Effector memory CD8-positive, alpha-beta T cell (primary cell): Measurements from ENCODE around the gene DNAH9.

Source experiments
- ATAC-seq: fragments of 150-1000 bp; cut with Tn5 transposase; replicated peaks from 2 replicates; pipeline ENCODE4 v1.10.0; 2021; ENCODE audit warnings: mild to moderate bottlenecking, moderate library complexity
- DNase-seq, 3 experiments: peaks; one replicate each; pipeline ENCODE4 v3.0.0; 2021
- H3K27ac Mint-ChIP-seq, 2 donors: one replicate each; pipeline ENCODE4 v1.8.0; 2022; ENCODE audit warnings: mild to moderate bottlenecking in 2 of 2, mixed read lengths in 2 of 2, moderate library complexity in 2 of 2
- H3K27me3 Mint-ChIP-seq, 2 donors: one replicate each; pipeline ENCODE4 v1.8.0; 2022; ENCODE audit warnings: mixed read lengths in 2 of 2
- H3K36me3 Mint-ChIP-seq: one replicate; pipeline ENCODE4 v1.8.0; 2022; ENCODE audit warnings: mild to moderate bottlenecking, moderate library complexity, mixed read lengths; ENCODE audit not compliant: insufficient read depth
- H3K4me1 Mint-ChIP-seq, 2 donors: one replicate each; pipeline ENCODE4 v1.8.0; 2022; ENCODE audit warnings: low read depth in 2 of 2, mixed read lengths in 2 of 2
- H3K4me3 Mint-ChIP-seq, 2 donors: one replicate each; pipeline ENCODE4 v1.8.0; 2022; ENCODE audit warnings: mild to moderate bottlenecking in 2 of 2, mixed read lengths in 2 of 2, moderate library complexity in 2 of 2
- H3K9me3 Mint-ChIP-seq, 2 donors: one replicate each; pipeline ENCODE4 v1.8.0; 2022; ENCODE audit warnings: mixed read lengths in 2 of 2

DNAH9 gene

GRCh38 chr17:11855306-11855705, 257.0 kb downstream of the DNAH9 start:
- H3K4me3 Mint-ChIP-seq = no peak overlapping the region

DNA sequence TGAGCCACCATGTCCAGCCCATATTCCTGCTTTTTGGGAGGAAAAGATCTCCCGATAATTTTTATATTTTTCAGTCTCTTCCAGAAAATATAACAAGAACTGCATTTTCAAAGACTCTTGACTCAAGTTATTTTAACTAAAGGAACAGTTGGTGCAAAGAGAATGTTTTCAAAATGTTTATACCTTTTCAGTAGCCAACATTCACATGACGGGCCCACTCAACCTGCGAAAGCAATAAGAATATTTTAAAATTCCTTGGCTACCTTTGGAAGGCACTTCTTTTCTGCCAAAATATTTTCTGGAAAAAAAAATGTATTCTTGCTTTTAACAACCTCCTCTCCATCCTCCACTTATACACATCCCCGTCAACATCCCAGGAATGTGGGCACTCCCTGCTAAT, 258.7 kb downstream of the DNAH9 start:
- Mint-ChIP-seq H3K9me3 (peaks cover 0 to 7% of the 10 kb centered on the region in 2 donors), H3K4me3 (no peak overlapping the region), H3K27ac (no peak overlapping the region), H3K27me3 (no peaks in the 10 kb centered on the region), H3K36me3 (peaks cover 6% of the 10 kb centered on the region), H3K4me1 (no peaks in the 10 kb centered on the region)
- no peak for DNase-seq
- no peak for ATAC-seq

More at GRCh38 chr17:11855306-11855705, 257.0 kb downstream of the DNAH9 start:
- no peak overlapping the region for H3K27ac Mint-ChIP-seq
- H3K36me3 Mint-ChIP-seq = peaks cover 6% of the 10 kb centered on the region
- peaks cover 0 to 7% of the 10 kb centered on the region in 2 donors for H3K9me3 Mint-ChIP-seq
- H3K4me1 Mint-ChIP-seq = no peaks in the 10 kb centered on the region
- H3K27me3 Mint-ChIP-seq = peaks cover 7 to 12% of the 10 kb centered on the region in 2 donors
- DNase-seq (no peak), ATAC-seq (no peak)

DNA sequence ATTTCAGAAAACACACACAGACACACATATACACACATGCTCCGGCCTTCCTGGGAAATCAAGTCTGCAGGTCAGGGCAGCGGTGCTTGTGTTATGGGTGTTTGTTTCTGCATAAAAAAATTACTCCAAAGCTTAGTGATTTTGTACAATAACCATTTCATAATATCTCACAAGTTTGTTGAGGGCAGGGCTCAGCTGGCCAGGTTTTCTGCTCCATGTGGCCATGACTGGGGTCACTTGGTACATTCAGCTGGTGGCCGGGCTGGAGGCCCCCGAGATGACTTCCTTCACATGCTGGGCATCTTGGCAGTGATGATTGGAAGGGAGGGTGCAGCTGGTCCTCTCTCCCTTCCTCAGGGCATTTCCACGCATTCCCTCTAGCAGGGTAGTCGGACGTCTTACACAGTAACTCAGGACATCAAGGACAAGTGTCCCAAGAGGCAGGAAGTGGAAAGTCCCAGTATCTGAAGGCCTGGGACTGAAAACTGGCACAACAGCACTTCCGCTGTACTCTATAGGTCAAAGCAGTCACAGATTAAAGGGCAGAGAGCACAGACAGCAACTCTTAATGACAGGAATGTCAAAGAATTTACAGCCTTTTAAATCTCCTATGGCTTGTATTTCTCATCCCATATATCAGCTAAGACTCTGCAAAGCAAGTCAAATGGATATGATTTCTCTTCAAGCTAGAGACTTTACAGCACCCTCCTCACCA, 271.6 kb downstream of the DNAH9 start:
- Mint-ChIP-seq H3K27me3 (peaks cover 13 to 20% of the 10 kb centered on the region in 2 donors), H3K27ac (no peak overlapping the region), H3K4me1 (no peaks in the 10 kb centered on the region), H3K4me3 (no peak overlapping the region), H3K9me3 (peaks cover 4 to 12% of the 10 kb centered on the region in 2 donors), H3K36me3 (no peaks in the 10 kb centered on the region)
- no peak for ATAC-seq
- no peak for DNase-seq

GRCh38 chr17:11871773-11872172, 273.5 kb downstream of the DNAH9 start:
- DNase-seq = no peak
- peaks cover 13 to 20% of the 10 kb centered on the region in 2 donors for H3K27me3 Mint-ChIP-seq
- ATAC-seq = no peak
- no peaks in the 10 kb centered on the region for H3K4me1 Mint-ChIP-seq
- peaks cover 4 to 12% of the 10 kb centered on the region in 2 donors for H3K9me3 Mint-ChIP-seq
- H3K36me3 Mint-ChIP-seq = no peaks in the 10 kb centered on the region
- no peak overlapping the region for H3K27ac Mint-ChIP-seq
- H3K4me3 Mint-ChIP-seq = no peak overlapping the region

DNA sequence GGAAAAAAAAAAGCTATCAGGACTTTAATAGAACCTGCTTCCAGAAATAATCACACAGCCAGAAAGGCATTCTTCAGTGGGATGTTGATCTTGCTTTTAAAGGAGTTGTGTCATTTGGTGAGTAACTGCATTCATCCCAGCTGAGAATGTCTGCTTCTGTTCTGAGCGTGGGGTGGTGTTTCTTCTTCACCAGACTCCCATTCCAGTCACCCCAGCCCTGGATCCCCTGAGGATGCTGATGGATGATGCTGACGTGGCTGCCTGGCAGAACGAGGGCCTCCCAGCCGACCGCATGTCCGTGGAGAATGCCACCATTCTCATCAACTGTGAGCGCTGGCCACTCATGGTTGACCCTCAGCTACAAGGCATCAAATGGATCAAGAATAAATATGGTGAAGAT, 276.5 kb downstream of the DNAH9 start:
- Mint-ChIP-seq H3K4me3 (no peak overlapping the region), H3K4me1 (no peaks in the 10 kb centered on the region), H3K27me3 (peaks cover 10 to 12% of the 10 kb centered on the region in 2 donors), H3K36me3 (no peaks in the 10 kb centered on the region), H3K27ac (no peak overlapping the region), H3K9me3 (peaks cover 0 to 4% of the 10 kb centered on the region in 2 donors)
- no peak for DNase-seq
- no peak for ATAC-seq

GRCh38 chr17:11880714-11881113, 282.4 kb downstream of the DNAH9 start:
- Mint-ChIP-seq H3K4me3 (no peak overlapping the region), H3K4me1 (no peaks in the 10 kb centered on the region), H3K27me3 (peaks cover 0 to 7% of the 10 kb centered on the region in 2 donors), H3K36me3 (no peaks in the 10 kb centered on the region), H3K9me3 (no peaks in the 10 kb centered on the region), H3K27ac (no peak overlapping the region)
- DNase-seq (no peak), ATAC-seq (no peak)

DNA sequence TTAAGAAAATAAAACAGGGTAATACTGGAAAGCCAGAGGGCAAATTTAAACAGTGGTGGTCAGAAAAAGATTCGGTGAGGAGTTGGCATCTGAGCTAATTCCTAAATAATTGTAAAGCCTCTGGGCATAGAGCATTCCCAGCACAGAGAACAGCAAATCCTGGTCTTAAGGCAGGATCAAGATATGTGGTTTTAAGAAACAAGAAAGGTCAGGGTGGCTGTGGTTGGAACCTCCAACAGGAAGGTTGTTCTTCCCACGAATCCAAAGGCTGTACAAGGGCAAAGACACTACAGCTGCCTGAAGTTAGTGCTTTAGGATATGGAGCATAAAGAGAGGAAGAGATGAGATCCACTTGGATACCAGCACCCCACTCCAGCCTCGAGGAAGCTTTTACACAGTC, 284.4 kb downstream of the DNAH9 start:
- Mint-ChIP-seq H3K4me1 (no peaks in the 10 kb centered on the region), H3K27me3 (peaks cover 0 to 7% of the 10 kb centered on the region in 2 donors), H3K27ac (no peak overlapping the region), H3K36me3 (no peaks in the 10 kb centered on the region), H3K9me3 (no peaks in the 10 kb centered on the region), H3K4me3 (no peak overlapping the region)
- DNase-seq (no peak), ATAC-seq (no peak)

- Mint-ChIP-seq H3K27ac (no peak overlapping the region), H3K4me3 (no peak overlapping the region), H3K36me3 (no peaks in the 10 kb centered on the region), H3K4me1 (no peaks in the 10 kb centered on the region), H3K9me3 (no peaks in the 10 kb centered on the region), H3K27me3 (peaks cover 0 to 7% of the 10 kb centered on the region in 2 donors)
- no peak for ATAC-seq
- no peak for DNase-seq
Observed at GRCh38 chr17:11885051-11885450, 286.8 kb downstream of the DNAH9 start.

DNA sequence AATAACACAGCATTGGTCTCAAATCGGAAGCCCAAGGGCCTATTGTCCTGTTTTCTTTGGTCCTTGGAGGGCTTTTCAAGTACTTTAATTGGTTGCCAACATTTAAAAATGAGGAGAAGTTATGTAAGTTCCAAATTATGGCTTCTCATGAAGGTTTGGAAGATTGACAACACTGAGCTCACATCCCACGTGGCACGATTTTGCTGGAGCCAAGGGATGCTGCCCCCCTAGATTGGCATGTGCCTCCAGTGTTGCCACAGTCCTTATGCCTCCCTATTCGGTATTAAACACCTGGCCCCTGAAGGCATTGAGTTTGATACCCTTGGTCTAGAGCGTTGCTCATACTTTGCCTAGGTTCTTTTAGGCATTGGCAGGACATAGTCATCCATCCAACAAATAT, 291.0 kb downstream of the DNAH9 start:
- peaks cover 0 to 2% of the 10 kb centered on the region in 2 donors for H3K9me3 Mint-ChIP-seq

GRCh38 chr17:11893862-11894261, 295.6 kb downstream of the DNAH9 start:
- Mint-ChIP-seq H3K36me3 (no peaks in the 10 kb centered on the region), H3K27ac (no peak overlapping the region), H3K9me3 (peaks cover 0 to 2% of the 10 kb centered on the region in 2 donors), H3K4me3 (no peak overlapping the region), H3K27me3 (peaks cover 5 to 6% of the 10 kb centered on the region in 2 donors), H3K4me1 (no peaks in the 10 kb centered on the region)
- no peak for DNase-seq
- ATAC-seq = no peak

More for the DNA sequence above, 291.0 kb downstream of the DNAH9 start:
- H3K4me3 Mint-ChIP-seq = no peak overlapping the region
- no peak for DNase-seq
- H3K36me3 Mint-ChIP-seq = no peaks in the 10 kb centered on the region
- H3K4me1 Mint-ChIP-seq = no peaks in the 10 kb centered on the region
- peaks cover 5 to 6% of the 10 kb centered on the region in 2 donors for H3K27me3 Mint-ChIP-seq
- ATAC-seq = no peak
- H3K27ac Mint-ChIP-seq = no peak overlapping the region

DNA sequence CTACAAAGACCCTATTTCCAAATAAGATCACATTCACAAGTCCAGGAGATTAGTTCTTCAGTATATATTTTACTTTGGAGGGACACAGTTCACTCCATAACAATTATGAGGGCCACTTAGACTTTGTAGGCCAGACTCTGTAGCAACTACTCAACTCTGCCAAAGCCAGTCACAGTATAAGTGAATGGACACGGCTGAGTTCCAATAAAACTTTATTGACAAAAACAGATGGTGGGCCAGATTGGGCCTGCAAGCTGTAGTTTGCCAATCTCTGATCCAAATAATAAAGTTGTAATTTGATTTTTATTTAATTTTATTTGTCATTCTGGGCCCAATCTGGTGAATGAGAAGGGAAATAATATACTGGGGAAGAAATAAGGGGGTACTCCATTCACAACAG, 297.9 kb downstream of the DNAH9 start:
- Mint-ChIP-seq H3K9me3 (peaks cover 0 to 4% of the 10 kb centered on the region in 2 donors), H3K36me3 (no peaks in the 10 kb centered on the region), H3K4me1 (no peaks in the 10 kb centered on the region), H3K27ac (no peak overlapping the region), H3K27me3 (peaks cover 18 to 25% of the 10 kb centered on the region in 2 donors), H3K4me3 (no peak overlapping the region)
- ATAC-seq (no peak), DNase-seq (no peak)

DNA sequence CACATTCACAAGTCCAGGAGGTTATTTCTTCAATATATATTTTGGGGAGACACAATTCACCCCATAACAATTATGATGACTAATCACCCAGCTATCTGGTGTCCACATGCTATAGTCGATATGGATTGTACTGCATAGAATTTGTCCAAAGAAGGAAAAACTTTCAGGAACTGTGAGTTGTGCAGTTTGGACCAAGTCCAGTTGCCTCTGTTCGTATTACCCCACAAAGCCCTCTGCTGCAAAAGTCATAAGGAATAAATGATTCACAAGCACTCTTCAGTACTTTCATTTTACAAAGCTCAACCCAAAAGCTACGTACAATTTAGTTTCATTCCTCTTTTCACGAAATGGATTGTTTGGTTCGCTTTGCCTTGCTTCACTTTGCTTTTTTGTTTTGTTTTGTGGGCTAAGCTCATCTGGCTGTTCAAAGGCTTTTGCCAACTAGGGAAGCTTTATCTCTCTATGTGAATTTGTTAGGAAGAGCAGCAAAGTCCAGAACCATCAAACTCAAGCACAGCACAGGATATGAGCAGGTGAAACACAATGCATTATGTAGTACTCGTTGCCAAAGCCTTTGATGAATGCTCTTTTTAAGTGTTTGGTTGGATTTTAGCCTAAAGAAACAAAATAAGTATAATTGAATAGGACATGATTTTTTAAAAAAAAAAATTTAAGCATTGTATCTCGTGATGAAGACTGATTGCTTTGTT, 300.4 kb downstream of the DNAH9 start:
- Mint-ChIP-seq H3K4me3 (no peak overlapping the region), H3K9me3 (peaks cover 0 to 1% of the 10 kb centered on the region in 2 donors), H3K36me3 (no peaks in the 10 kb centered on the region), H3K27ac (no peak overlapping the region), H3K4me1 (no peaks in the 10 kb centered on the region), H3K27me3 (peaks cover 17 to 21% of the 10 kb centered on the region in 2 donors)
- DNase-seq = no peak
- no peak for ATAC-seq

GRCh38 chr17:11899537-11899942, 301.3 kb downstream of the DNAH9 start:
- Mint-ChIP-seq H3K36me3 (no peaks in the 10 kb centered on the region), H3K4me1 (no peaks in the 10 kb centered on the region), H3K27ac (no peak overlapping the region), H3K9me3 (peaks cover 0 to 1% of the 10 kb centered on the region in 2 donors), H3K27me3 (peaks cover 17 to 21% of the 10 kb centered on the region in 2 donors), H3K4me3 (no peak overlapping the region)
- DNase-seq = no peak
- ATAC-seq = no peak

- no peak overlapping the region for H3K4me3 Mint-ChIP-seq
- H3K27me3 Mint-ChIP-seq = peaks cover 17 to 21% of the 10 kb centered on the region in 2 donors
- no peak for ATAC-seq
- DNase-seq = no peak
- H3K9me3 Mint-ChIP-seq = peaks cover 0 to 1% of the 10 kb centered on the region in 2 donors
- H3K4me1 Mint-ChIP-seq = no peaks in the 10 kb centered on the region
- no peaks in the 10 kb centered on the region for H3K36me3 Mint-ChIP-seq
- no peak overlapping the region for H3K27ac Mint-ChIP-seq
Observed at GRCh38 chr17:11900041-11900476, 301.8 kb downstream of the DNAH9 start.
